Stimulated activated memory B cell treated with anti-CD40 and anti-IgM and Interleukin-4, amounts not matched to agents 10 μg/mL and 1 μg/mL and 100 μg/mL, for 72 hours (primary cell): ENCODE data around the gene PRSS8.

Source experiments
- ATAC-seq: fragments of 150-1000 bp; cut with Tn5 transposase; 2 replicates; pipeline ENCODE4 v1.10.0; 2021
- H3K27ac Mint-ChIP-seq: one replicate; pipeline ENCODE4 v1.8.0; 2022; ENCODE audit warnings: mild to moderate bottlenecking, mixed read lengths
- H3K27me3 Mint-ChIP-seq: one replicate; pipeline ENCODE4 v1.8.0; 2022; ENCODE audit warnings: mixed read lengths
- H3K36me3 Mint-ChIP-seq: one replicate; pipeline ENCODE4 v1.8.0; 2022; ENCODE audit warnings: mixed read lengths
- H3K4me1 Mint-ChIP-seq: one replicate; pipeline ENCODE4 v1.8.0; 2022; ENCODE audit warnings: mixed read lengths
- H3K4me3 Mint-ChIP-seq: one replicate; pipeline ENCODE4 v1.8.0; 2022; ENCODE audit warnings: mild to moderate bottlenecking, moderate library complexity, mixed read lengths
- H3K9me3 Mint-ChIP-seq: one replicate; pipeline ENCODE4 v1.8.0; 2022; ENCODE audit warnings: mixed read lengths

PRSS8 gene

DNA sequence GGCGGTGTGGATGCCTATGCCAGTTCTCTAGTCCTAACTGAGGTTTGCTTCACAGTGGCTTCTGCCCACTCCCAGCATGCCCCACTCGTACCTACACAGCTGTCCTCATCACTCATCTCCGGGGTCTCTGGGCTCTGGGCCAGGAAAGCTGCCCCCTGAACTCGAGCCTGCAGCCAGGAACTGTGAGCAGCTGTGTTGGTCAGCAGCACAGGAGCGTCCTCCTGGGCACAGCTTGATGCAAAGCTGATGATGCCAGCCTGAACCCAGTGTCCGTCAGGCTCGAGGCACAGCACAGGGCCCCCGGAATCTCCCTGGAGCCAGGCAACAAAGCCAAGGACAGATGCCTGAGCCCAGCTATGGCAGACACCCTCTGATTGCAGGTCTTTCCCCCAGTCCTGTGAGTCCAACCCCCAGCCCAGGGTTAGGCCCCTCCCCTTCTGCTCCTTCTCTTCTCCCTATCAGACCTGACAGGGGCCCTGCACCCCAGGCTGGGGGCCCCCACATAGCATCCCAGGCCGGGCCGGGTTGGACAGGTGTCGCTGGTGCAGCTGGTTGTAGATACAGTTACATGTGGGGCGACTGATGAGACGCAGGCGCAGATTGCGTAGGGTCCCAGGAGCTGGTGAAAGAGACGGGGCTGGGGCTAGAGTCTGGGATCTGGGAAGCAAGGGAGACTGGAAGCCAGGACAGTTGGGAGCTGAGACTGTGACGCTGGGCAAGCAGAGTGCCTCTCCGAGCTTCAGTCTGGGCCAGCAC lies 49.5 kb downstream of the PRSS8 start:
- Mint-ChIP-seq H3K4me3 (no peak overlapping the region), H3K27ac (peak overlapping the region; percentile 36), H3K4me1 (peaks cover 15% of the 10 kb centered on the region), H3K36me3 (peaks cover 26% of the 10 kb centered on the region), H3K9me3 (no peaks in the 10 kb centered on the region), H3K27me3 (no peaks in the 10 kb centered on the region)
- ATAC-seq, result no peak

DNA sequence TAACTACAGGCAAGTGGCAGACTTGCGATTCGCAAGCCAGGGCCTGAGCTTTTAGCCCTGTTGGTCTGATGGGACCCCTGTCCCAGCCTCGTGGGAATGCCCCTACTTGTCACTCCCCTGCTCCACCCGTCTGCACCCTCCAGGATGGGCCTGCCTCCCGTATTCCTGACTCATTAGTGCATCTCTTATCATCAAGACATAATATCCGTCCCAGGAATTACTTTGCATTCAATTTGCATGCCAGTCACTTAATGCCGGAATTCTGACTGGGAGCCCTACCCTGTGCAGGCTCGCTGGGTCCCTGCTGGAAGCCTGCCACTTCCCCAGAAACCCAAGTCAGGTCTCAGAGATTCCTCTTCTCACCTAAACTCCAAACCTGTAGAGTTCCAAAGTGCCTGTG lies 50.1 kb downstream of the PRSS8 start:
- Mint-ChIP-seq H3K4me3 (no peak overlapping the region), H3K4me1 (peaks cover 22% of the 10 kb centered on the region), H3K27ac (peak overlapping the region; percentile 36), H3K27me3 (no peaks in the 10 kb centered on the region), H3K9me3 (no peaks in the 10 kb centered on the region), H3K36me3 (peaks cover 29% of the 10 kb centered on the region)
- no peak for ATAC-seq

- ATAC-seq, result peak; percentile 12
- Mint-ChIP-seq H3K27me3 (no peaks in the 10 kb centered on the region), H3K36me3 (peaks cover 28% of the 10 kb centered on the region), H3K4me3 (no peak overlapping the region), H3K9me3 (no peaks in the 10 kb centered on the region), H3K27ac (no peak overlapping the region), H3K4me1 (peaks cover 25% of the 10 kb centered on the region)
Observed at GRCh38 chr16:31084584-31085302, 50.8 kb downstream of the PRSS8 start.

DNA sequence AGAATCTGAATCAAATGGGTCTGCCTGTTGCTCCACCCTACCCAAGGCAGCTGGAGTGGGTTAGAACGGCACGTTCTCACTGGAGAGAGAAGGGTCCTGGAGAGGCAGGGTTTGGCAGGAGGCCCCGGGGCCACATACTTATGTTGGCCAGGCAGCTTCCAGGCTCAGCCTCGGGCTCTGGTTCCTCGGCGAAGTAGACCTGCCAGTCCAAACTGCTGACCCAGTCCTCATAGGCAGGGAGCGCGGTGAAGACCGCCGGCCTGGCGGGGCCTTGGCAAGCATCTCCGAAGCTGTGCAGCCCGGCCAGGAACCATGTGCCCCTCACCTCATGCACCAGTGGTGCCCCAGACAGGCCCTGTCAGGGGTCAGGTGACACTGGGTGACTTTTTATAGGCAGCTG lies 51.5 kb downstream of the PRSS8 start:
- Mint-ChIP-seq H3K4me1 (peaks cover 33% of the 10 kb centered on the region), H3K27ac (no peak overlapping the region), H3K27me3 (no peaks in the 10 kb centered on the region), H3K4me3 (no peak overlapping the region), H3K36me3 (peaks cover 22% of the 10 kb centered on the region), H3K9me3 (no peaks in the 10 kb centered on the region)
- no peak for ATAC-seq

DNA sequence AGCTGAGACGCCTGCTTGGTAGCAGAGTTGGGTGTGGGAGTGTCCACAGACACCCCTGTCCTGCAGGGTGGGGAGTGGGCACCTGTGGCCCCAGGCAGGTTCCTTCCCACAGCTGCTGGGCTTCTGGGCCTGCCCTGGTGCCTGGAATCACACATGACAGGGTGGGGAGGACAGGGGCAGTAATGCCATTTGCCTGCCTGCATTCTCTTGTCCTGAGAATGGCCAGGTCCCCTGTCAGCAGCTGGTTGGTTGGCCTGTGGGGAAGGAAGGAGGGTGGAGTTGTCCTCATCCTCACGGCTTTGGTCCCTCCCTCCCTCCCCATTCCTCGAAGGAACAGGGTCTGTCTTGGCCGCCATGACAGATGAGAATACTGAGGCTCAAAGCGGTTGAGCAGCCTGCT lies 52.0 kb downstream of the PRSS8 start:
- H3K4me1 Mint-ChIP-seq, result peaks cover 37% of the 10 kb centered on the region
- no peak for ATAC-seq
- H3K36me3 Mint-ChIP-seq, result peaks cover 27% of the 10 kb centered on the region
- no peak overlapping the region for H3K27ac Mint-ChIP-seq
- no peak overlapping the region for H3K4me3 Mint-ChIP-seq
- no peaks in the 10 kb centered on the region for H3K9me3 Mint-ChIP-seq
- no peaks in the 10 kb centered on the region for H3K27me3 Mint-ChIP-seq

- Mint-ChIP-seq H3K27ac (no peak overlapping the region), H3K36me3 (peaks cover 31% of the 10 kb centered on the region), H3K4me3 (no peak overlapping the region), H3K27me3 (no peaks in the 10 kb centered on the region), H3K9me3 (no peaks in the 10 kb centered on the region), H3K4me1 (peaks cover 42% of the 10 kb centered on the region)
- no peak for ATAC-seq
Observed at GRCh38 chr16:31083081-31083480, 52.4 kb downstream of the PRSS8 start.

GRCh38 chr16:31082368-31083045 lies 53.0 kb downstream of the PRSS8 start:
- ATAC-seq, result no peak
- Mint-ChIP-seq H3K27ac (peak overlapping the region; percentile 58), H3K4me3 (no peak overlapping the region), H3K36me3 (peaks cover 37% of the 10 kb centered on the region), H3K4me1 (peaks cover 47% of the 10 kb centered on the region), H3K27me3 (no peaks in the 10 kb centered on the region), H3K9me3 (no peaks in the 10 kb centered on the region)
